Stimulated activated CD8-positive, alpha-beta memory T cell treated with anti-CD3 and anti-CD28 coated beads, Interleukin-15, amount 100 ng/mL, for 1 hour (primary cell): Measurements from ENCODE around the gene KLHL40.

Experiments used
- DNase-seq: peaks from one replicate; pipeline ENCODE4 v3.0.0-alpha.2; 2020; ENCODE audit warnings: low read depth

KLHL40 gene

GRCh38 chr3:42702982-42703694 lies 17.8 kb downstream of the KLHL40 start:
- no peak for DNase-seq

GRCh38 chr3:42703695-42704025 lies 18.3 kb downstream of the KLHL40 start:
- DNase-seq, result no peak

- no peak for DNase-seq
These were observed 19.0 kb downstream of the KLHL40 start for GRCh38 chr3:42704136-42704841.

GRCh38 chr3:42705058-42705767 lies 19.9 kb downstream of the KLHL40 start:
- DNase-seq, result no peak

- no peak for DNase-seq
These were observed 20.7 kb downstream of the KLHL40 start for GRCh38 chr3:42705962-42706585.

- DNase-seq, result no peak
These were observed 21.6 kb downstream of the KLHL40 start for GRCh38 chr3:42706721-42707619.

GRCh38 chr3:42707620-42708355 lies 22.5 kb downstream of the KLHL40 start:
- DNase-seq, result no peak

GRCh38 chr3:42708611-42709151 lies 23.3 kb downstream of the KLHL40 start:
- no peak for DNase-seq

GRCh38 chr3:42709621-42710020 lies 24.3 kb downstream of the KLHL40 start:
- no peak for DNase-seq

- no peak for DNase-seq
These were observed 25.1 kb downstream of the KLHL40 start for GRCh38 chr3:42710323-42711021.

GRCh38 chr3:42711491-42712343 lies 26.4 kb downstream of the KLHL40 start:
- no peak for DNase-seq

GRCh38 chr3:42712344-42712648 lies 27.0 kb downstream of the KLHL40 start:
- DNase-seq, result no peak

GRCh38 chr3:42712688-42713372 lies 27.5 kb downstream of the KLHL40 start:
- no peak for DNase-seq

- no peak for DNase-seq
These were observed 28.4 kb downstream of the KLHL40 start for GRCh38 chr3:42713747-42714146.

GRCh38 chr3:42714171-42714852 lies 29.0 kb downstream of the KLHL40 start:
- DNase-seq, result no peak

GRCh38 chr3:42717306-42717705 lies 32.0 kb downstream of the KLHL40 start:
- no peak for DNase-seq

GRCh38 chr3:42718338-42718737 lies 33.0 kb downstream of the KLHL40 start:
- DNase-seq, result no peak

GRCh38 chr3:42719002-42719401 lies 33.7 kb downstream of the KLHL40 start:
- DNase-seq, result no peak
